Keratinocyte (primary cell): ENCODE measurements around the gene CFAP157.

Source experiments
- CTCF ChIP-seq, 3 experiments: IDR thresholded peaks in 1 of 3; conservative IDR thresholded peaks in 1 of 3; optimal IDR thresholded peaks in 1 of 3; 2 replicates in 2 of 3; 3 replicates in 1 of 3; pipeline versions ENCODE3 to v1.5.1; 2011; ENCODE audit warnings: low read length in 3 of 3, mild to moderate bottlenecking in 3 of 3, moderate library complexity in 2 of 3, control low read depth in 1 of 3, inconsistent platforms in 1 of 3; ENCODE audit not compliant: insufficient read depth in 2 of 3; ENCODE audit errors: extremely low read depth in 1 of 3
- EZH2 ChIP-seq: IDR thresholded peaks from one replicate; pipeline ENCODE4 v1.6.1; 2012; ENCODE audit warnings: inconsistent platforms, mild to moderate bottlenecking, low read length, moderate library complexity

- no peak for TF ChIP-seq CTCF (optimal IDR thresholded peaks at IDR 0.05 in 1 of 3, IDR thresholded peaks at IDR 0.05 in 1 of 3, conservative IDR thresholded peaks at IDR 0.05 in 1 of 3; ENCODE audit: extremely low read depth in 1 of 3, insufficient read depth in 2 of 3, low read length in 3 of 3)
- TF ChIP-seq EZH2: no peak
These were observed 9.6 kb downstream of the CFAP157 start for GRCh38 chr9:127716412-127716811.
